Stimulated activated CD4-positive, alpha-beta T cell treated with anti-CD3 and anti-CD28 coated beads, Interleukin-4, amount 100 ng/mL, for 1 hour (primary cell): ENCODE results near the gene PAX7.
"Not testable (repeated sequence)": the region's sequence is repeated elsewhere in the genome, so short reads cannot be mapped to it uniquely, and the experiment has no call there.

Source experiments
- DNase-seq: peaks from one replicate; pipeline ENCODE4 v3.0.0-alpha.2; 2020

The PAX7 gene

DNA sequence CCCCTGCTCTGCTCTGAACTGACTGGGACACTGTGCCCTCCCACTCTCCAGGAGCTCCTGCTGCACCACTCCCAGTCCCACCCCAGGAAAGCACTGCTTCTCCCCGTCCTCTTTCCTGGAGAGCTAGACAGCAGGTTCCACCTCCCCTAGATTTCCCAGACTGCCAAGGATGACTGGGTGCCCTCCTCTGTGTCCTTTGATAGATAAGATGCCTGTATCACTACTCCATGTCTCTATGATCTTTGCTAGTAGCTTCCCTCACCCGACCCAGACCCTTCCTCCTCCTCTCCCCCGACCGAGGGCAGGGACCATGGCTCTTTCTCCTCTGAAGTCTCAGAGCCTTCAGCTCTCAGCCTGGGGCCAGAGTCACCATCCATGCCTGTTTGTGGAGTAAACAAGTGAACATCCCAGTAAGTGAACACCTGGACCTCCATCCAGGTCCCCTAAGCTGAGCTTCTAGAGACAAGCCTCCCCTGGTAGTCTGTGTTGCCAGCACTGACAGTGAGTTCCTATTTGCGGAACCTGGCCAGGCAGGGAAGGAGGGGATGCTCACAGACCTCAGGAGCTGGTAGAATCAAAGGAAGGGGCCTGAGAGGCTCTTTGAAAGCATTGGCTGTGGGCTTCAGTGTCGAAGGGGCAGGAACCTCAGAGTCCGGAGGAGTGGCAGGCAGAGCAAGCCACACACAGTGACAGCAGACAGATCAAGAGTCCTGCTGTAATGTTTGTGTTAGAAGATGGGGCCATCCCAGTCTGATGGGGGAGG is 104.0 kb downstream of the PAX7 start:
- DNase-seq, result no peak

GRCh38 chr1:18735224-18735997 is 104.8 kb downstream of the PAX7 start:
- DNase-seq, result no peak

DNA sequence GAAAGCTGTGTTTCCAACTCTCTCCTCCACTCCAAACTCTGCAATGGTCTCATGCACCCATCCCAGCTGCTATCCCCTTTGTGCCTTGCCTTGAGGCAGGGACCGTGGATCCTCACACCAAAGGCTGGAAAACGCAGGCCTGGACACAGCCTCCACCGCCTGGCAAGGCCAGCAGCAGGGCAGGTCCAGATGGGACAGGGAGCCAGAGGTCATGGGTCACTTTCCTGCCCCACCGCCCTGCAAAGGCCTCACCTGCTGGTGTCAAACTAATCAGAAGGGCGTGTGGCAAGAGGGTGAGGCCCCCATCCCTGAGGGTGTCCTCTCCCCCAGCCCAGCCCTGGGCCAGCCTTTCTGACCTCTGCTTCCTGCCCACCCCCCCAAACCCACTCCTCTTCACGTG is 106.3 kb downstream of the PAX7 start:
- DNase-seq, result no peak

- no peak for DNase-seq
Measured at GRCh38 chr1:18738126-18738525, 107.5 kb downstream of the PAX7 start.

DNA sequence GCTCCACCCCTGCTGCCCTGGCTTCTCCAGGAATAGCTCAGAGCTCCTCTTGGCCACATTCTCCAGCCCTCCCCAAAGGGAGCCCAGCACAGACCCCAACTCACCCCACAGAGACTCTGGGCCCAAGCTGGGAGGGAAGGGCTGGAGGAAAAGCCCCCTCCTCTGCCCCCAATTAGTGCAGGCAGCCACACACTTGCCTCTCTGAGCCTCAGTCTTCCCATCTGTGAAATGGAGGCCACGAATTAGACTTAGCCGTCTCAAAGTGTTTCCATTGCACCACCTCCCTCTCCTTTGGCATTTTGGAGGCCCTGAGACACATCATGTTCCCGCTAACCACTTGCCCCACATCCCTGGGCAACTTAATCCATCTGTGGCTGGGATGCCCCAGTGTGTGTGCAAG is 108.0 kb downstream of the PAX7 start:
- no peak for DNase-seq

- no peak for DNase-seq
Measured at GRCh38 chr1:18739408-18739807, 108.8 kb downstream of the PAX7 start.

DNA sequence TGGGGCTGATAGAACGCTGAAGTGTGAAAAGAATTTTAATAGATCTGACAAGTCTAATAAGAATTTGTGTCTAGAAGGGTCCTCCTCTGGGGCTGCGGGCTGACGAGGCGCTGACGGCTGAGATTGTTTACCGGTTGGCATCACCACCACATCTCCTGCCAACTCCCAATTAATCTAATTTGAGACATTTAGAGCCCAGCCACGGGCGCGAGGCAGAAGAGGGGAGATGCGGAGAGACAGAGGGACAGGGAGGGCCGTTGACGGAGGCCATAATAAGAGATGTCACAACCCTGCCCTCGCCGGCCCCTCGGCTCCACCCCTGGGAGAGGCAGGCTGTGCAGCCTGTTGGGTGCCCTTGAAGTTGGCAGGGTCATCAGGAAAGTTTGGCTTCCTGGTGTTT is 109.3 kb downstream of the PAX7 start:
- DNase-seq, result no peak

GRCh38 chr1:18740617-18741016 is 110.0 kb downstream of the PAX7 start:
- DNase-seq, result no peak

DNA sequence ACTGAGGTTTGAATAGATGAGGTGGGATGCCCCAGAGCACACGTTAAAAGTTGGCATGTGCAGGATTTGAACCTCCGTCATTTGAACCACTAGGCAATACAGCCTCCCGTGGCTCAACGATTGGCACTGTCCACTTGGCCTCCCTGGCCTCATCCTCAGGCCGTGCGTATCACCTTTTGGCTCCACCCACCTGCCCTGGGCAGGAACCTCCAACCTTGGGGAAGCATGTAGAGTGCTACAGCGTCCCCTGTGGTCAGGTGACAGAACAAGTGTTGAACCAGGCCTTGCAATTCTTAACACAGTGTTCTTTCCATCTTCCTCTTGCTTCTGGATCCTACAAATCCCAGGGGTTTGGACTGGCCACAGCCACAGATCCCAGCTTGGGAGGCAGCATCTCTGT is 112.6 kb downstream of the PAX7 start:
- no peak for DNase-seq

GRCh38 chr1:18744381-18744780 is 113.7 kb downstream of the PAX7 start:
- not testable (repeated sequence) for DNase-seq

DNA sequence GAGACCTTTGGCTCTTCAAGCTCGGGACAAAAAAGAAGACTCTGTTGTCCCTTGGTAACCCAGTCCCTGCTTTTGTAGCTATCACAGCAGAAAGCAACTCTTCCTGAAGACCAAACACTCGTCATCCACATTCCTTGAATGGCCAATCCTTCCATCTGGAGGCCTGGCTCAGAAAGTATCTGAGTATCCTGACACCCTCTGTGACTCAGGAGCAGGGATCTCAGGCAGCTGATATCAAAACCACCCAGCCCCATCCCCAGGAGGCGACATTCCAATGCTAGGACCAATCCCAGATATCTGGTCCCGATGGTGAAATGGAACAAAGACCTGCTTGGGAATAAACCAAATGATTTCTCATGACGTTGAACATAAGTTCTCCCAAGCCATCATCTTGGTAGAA is 116.3 kb downstream of the PAX7 start:
- no peak for DNase-seq

DNA sequence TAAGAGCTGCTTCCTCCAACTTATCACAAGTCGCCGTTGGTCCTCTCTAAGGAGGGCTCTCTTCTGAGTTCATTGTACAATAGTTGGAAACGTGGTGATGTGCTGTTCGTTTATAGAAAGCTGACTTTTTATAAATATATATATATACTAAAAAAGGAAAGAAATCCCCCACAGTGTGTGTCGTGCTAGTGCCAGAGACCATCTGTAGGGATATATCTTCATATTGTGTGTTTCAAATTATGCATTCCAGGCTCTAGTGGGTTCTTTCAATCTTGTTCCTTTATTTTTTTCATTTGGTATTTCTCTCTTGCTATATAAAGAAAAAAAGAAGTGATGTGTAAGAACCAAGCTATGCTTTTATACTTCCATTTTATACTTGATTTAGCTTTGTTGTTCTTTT is 117.0 kb downstream of the PAX7 start:
- no peak for DNase-seq

DNA sequence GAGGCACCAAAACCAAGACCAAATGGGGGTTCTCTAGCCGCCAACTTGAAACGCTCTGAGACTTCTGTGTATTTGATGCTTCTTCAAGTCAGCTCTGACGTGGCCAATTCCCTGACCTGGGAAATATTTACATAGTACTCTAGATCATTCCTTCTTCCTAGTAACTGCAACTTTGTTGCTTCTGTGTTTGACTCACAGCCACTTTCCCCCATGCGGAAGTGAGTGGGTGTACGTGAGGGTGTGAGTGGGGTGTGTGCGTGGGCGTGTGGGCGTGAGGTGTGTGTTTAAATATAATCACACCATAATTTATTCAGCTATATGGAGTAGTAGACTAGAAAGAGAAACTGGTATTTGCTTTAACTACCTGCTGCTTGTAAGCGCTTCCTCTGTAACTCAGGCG is 117.8 kb downstream of the PAX7 start:
- DNase-seq, result no peak

- no peak for DNase-seq
Measured at GRCh38 chr1:18749569-18749968, 118.9 kb downstream of the PAX7 start.

GRCh38 chr1:18750600-18750999 is 120.0 kb downstream of the PAX7 start:
- DNase-seq, result no peak

DNA sequence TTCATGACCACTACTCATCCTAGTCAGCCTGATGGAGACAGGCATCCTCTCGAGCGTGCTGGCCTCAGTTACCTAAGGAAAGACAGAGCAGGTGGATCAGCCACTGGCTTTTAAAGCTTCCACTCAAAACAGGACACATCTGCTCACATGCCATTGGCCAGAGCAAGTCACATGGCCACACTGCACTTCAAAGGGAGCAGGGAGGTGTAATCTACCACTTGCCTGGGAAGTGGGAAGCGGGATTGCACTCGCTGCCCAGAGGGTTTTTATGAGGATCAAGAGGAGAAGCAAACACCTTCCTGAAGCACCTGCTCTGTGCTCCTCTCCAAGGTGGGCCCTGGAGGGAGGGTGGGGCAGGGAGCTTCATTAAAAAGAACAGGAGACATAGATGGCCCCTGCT is 120.8 kb downstream of the PAX7 start:
- DNase-seq, result no peak

DNA sequence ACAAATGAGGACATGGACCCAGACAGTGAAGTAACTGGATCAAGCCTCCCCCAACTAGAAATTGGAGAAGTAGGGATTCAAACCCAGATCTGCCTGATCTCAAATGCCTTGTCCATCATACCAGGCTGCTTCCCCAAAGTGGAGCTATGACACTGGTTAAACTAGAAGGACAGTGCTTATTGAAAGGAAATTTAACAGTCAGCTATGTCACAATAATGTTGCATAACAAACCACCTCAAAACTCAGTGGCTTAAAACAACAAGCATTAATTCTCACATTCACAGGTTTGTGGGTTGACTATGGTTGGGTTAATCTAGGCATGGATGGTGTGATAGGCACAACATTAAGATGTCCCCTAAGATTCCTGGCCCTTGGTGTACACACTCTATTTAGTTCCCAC is 121.8 kb downstream of the PAX7 start:
- DNase-seq, result no peak

- no peak for DNase-seq
Measured at GRCh38 chr1:18760156-18760555, 129.5 kb downstream of the PAX7 start.

DNA sequence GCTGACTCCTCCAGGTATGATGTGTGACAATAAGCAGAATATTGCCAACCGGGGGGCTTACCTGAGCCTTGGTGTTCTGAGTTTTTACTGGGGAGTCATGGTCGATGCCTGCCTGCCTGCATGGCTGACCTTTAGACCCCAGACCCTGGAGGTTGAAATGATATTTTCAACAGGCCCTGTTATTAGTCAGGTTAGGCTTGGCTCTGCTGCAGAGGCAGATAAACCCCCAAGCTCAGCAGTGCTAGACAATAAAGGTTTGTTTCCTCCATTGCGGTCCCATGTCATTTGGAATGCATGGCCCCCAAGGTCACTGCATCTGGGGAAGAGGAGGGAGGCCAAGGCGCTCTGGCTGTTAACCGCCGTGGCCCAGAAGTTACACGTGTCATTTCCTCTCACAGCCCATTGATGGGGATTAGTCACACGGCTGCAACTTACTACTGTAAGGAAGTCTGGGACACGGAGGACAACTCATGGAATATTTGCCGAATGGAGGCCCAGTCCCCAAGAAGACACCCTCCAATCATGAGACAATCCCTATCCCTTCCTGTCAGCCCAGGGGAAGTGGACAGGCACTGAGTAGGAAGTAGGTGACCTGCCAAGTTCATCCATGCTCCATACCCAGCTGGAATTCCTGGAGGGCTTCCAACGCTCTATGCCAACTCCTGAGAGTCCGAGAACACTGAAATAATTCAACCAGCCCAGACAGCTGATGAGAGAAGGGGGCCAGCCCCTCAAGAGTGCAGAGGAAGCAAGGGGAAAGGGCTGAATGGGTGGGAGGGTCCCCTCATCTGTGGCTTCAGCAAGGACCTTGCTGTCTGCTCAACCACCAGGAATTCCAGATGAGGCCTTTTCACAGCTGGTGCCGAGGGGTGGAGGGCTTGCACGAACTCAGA is 131.5 kb downstream of the PAX7 start:
- DNase-seq, result no peak

- no peak for DNase-seq
Measured at GRCh38 chr1:18764362-18764761, 133.7 kb downstream of the PAX7 start.

- DNase-seq, result no peak
Measured at GRCh38 chr1:18765725-18766124, 135.1 kb downstream of the PAX7 start.

DNA sequence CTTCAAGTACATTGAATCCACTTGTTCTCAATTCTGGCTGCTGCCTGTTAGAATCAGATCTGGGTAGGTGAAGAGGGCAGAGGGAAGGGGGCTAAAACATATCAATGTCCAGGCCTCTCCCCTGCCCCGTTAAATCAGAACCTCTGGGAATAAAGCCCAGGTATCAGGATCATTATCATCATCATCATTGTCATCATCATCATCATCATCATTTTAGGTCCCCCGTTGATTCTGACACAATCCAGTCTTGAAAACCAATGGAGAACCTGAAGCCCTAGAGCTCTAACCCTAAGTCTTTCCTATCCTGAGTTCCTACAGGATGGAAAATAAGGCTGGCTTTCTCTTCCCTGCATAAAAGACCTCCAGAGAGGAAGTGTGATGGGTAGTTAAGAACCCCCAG is 135.7 kb downstream of the PAX7 start:
- no peak for DNase-seq

- not testable (repeated sequence) for DNase-seq
Measured at GRCh38 chr1:18767576-18767975, 136.9 kb downstream of the PAX7 start.

DNA sequence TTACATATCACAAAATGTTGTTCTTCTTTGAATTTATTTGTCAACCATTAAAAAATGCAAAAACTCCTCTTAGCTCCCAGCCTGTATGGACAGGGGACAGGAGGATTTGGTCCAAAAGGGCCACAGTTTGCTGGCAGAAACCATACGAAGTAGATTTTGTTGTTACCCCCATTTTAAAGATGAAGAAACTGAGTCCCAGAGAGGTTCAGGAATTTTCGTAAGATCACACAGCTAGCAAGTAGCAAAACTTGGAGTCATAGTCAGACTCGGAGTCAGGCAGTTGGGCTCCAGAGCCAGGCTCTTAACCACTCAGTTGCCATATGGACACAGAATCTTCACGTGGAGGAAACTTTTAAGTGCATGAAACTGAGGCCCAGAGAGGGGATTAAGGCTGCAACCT is 137.4 kb downstream of the PAX7 start:
- DNase-seq, result no peak
